CD4-positive, alpha-beta T cell treated with Interleukin-12 subunit alpha and Interleukin-12 subunit beta, for 1 hour (primary cell): Measurements from ENCODE around the gene UBE2E2.

Experiments
- DNase-seq: peaks from one replicate; pipeline ENCODE4 v3.0.0-alpha.2; 2020

Gene UBE2E2

GRCh38 chr3:23450806-23451205, 247.7 kb downstream of the UBE2E2 start:
- DNase-seq, result no peak

DNA sequence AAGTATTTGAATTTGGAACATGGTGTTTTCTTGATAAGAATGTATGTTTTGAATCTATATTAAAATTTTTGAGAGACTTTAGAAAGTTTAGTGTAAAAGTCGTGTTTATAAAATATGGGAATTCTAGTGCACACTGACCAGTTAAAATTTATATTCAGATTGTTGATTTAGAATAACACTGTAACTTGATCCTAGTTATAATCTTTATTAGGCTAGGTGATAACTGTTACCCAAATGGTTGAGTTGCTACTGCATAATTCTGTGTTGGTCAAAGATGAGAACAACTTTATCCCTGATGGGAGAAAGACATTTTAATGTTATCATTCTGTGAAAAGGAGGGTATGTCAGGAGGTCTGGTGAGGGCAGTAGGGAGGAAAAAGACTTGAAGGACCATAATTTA, 249.3 kb downstream of the UBE2E2 start:
- DNase-seq, result no peak

DNA sequence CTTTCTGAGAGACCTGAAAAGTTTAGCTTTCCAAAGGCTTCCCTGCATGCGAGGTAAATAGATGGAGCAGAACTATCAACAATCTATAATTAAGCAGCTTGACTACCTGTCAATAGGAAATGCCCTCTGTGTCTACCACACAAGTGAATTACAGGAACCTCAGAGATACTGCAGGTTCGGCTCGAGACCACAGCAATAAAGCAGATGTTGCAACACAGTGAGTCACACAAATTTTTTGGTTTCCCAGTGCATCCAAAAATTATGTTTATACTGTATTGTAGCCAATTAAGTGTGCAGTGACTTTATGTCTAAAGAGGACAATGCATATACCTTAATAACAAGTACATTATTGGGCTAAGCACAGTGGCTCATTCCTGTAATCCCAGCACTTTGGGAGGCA, 252.0 kb downstream of the UBE2E2 start:
- DNase-seq, result no peak

DNA sequence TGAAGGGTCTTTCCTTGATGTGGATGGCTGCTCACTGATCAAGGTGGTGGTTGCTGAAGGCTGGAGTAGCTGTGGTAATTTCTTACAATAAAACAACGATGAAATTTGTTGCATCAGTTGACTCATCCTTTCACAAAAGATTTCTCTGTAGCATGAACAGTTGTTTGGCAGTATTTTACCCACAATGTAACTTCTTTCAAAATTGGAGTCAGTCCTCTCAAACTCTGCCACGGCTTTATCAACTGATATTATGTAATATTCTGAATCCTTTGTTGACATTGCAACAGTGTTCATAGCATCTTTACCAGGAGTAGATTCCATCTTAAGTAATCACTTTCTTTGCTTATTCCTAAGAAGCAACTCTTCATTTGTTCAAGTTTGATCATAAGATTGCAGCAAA, 252.6 kb downstream of the UBE2E2 start:
- no peak for DNase-seq

DNA sequence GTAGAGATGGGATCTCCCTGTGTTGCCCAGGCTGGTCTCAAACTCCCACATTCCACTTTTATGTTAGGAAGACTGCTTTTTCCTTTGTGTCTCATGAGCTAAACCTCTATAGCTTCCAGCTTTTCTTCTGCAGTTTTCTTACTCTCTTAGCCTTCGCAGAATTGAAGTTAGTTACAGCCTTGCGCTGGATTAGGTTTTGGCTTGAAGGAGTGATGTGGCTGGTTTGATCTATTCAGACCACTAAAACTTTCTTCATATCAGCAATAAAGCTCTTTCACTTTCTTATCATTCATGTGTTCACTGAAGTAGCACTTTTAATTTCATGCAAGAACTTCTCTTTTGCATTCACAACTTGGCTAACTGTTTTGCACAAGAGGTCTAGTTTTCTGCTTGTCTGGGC, 254.6 kb downstream of the UBE2E2 start:
- no peak for DNase-seq

GRCh38 chr3:23459465-23459864, 256.3 kb downstream of the UBE2E2 start:
- DNase-seq, result no peak

DNA sequence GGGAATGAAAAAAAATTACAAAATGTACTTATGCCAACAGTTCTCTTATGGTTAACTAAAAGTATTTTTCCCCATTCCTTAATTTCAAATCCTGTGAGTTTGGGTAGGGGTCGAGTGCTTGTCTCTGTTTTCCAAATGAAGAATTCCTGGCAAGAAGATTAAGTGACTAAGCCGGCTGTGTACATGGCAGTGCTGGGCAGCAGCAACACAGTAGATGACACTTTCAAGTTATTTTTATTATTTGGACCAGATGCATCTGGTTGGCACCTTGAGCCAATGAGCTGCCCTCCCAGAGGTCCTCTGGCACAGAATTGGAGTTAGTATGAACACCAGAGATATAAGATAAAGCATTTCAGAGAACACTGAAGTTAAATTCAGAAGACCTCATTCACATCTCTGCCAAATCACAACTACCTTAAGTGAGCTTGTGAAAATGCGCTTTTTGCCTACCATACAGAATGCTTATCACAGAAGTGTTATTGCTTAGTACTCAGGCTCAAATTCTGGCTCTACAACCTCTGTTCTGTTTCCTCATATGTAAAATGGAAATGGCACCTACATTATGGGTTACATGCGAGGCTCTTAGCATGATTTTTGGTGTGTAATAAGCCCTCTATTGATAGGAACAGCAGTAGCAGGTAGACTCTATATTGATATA, 256.9 kb downstream of the UBE2E2 start:
- DNase-seq, result no peak

DNA sequence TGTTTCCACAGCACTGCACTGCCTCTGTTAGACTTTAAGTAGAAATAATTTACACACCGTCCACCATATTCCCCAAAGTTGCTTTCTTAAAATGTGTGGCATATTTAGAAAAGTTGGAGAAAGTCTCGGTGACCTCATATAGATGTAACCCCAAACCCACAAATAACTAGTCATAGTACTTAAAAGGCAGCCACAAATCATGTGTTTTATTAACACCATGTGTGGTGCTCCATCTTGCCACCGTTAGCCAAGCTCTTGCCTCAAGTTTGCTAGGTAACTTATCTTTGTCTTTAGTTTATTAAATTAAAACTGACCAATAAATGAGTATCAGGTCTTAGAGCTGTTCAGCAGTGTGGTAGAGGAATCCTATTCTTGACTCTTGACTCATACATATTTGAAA, 257.9 kb downstream of the UBE2E2 start:
- no peak for DNase-seq

DNA sequence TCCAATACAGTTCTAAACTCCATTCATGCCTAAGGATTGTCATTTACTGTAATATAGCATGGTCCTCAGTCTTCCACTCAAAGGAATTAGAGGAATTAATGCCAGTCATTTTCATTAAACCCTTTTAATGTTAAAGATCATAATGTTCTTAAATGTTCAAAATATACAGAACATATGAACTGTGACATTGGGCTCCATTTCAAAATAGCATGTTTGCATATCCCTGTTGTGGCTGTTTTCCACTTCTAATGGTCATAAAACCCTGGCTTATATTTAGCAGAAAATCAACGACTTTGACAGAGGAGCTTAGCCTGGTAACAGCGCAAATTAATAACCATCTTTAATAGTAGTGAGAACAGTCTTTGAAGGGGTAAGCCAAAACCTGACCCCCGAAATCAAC, 260.7 kb downstream of the UBE2E2 start:
- DNase-seq, result no peak

GRCh38 chr3:23465569-23465968, 262.4 kb downstream of the UBE2E2 start:
- no peak for DNase-seq

DNA sequence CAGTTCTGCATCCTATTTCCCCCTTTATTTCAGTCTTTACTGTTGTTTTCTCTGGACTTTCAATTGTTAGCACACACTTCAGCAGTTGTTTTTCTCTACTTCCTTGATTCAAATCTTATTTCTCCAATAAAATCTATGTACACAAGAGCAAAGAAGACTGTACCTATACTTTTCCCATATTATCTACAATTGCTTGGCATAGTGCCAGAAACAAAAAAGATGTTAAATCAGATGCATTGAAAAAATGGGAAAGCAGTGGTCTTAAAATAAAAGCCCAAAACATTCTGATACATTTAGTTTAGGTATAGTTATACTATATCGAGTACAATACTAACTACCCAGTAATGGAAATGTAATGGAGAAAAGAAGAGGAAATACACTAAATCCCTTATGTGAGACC, 265.1 kb downstream of the UBE2E2 start:
- no peak for DNase-seq

- DNase-seq, result no peak
Observed at GRCh38 chr3:23474580-23475357, 271.6 kb downstream of the UBE2E2 start.

GRCh38 chr3:23475446-23475845, 272.3 kb downstream of the UBE2E2 start:
- no peak for DNase-seq

DNA sequence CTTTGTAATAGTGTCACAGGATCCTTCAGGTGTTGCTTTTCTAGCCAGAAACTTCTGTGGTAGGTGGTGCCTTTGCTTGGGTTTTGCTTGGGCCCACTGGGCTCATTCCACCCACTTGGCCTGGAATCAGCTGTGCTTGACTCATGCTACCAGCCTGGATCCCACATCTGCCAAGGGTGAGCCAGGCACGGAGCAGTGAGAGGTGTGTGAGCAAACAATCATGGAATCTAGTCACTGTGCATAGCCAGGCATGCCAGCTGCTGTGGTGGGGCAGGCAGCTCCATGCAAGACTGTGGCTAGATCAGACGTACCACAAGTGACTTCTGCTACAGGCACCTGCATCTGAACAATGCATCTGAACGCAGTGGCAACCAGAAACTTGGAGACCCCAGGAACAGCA, 275.9 kb downstream of the UBE2E2 start:
- DNase-seq, result no peak

DNA sequence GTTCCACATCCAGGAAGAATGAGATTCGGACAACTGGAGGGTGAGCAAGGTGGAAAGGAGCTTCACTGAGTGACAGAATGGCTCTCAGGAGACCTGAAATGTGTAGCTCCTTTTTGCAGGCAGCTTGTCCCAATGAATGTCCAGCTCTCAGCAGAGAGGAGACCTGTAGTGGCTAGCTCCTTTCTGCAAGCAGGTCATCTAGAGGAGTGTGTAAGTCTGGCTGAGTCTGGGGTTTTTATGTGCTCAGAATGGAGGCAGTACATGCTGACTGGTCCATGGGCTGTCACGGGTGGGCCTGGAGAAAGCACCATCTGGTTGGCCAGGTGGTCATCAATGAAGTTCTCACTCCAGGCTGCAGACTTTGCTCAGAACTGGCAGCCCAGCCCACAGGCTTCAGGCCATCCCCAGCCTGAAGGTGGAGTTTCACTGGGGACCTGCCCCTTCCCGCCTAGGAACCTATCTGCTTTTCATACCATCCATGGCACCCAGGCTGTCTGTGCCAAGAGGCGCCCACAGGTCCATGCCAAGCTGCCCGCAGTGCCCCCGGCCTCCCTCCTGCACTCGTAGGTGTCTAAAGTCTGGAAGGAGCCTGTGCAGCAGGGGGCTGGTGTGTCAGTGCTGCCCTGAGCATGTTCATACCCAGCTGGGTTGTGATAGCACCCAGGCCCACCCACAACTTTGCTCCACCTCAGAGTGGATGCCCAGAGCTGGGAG, 276.6 kb downstream of the UBE2E2 start:
- no peak for DNase-seq

DNA sequence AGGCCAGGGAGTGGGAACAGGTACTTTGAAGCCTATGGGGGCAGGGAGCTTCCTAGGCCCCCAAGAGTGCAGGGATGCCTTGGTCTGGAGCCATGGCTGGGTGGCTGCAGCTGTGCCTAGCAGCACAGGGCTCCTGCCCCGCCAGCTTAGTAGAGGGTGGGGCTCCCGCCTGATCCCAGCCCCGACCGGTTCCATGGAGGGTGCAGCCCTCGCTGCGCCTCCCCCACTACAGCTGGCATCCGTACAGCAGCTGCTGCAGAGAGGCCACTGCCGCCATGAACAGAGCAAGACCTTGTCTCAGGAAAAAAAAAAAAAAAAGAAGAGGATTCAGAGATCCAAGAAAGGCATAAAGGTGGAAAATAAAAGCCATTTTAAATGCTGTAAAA, 277.2 kb downstream of the UBE2E2 start:
- DNase-seq, result no peak

GRCh38 chr3:23481011-23481615, 278.0 kb downstream of the UBE2E2 start:
- no peak for DNase-seq

GRCh38 chr3:23481616-23482278, 278.6 kb downstream of the UBE2E2 start:
- no peak for DNase-seq

DNA sequence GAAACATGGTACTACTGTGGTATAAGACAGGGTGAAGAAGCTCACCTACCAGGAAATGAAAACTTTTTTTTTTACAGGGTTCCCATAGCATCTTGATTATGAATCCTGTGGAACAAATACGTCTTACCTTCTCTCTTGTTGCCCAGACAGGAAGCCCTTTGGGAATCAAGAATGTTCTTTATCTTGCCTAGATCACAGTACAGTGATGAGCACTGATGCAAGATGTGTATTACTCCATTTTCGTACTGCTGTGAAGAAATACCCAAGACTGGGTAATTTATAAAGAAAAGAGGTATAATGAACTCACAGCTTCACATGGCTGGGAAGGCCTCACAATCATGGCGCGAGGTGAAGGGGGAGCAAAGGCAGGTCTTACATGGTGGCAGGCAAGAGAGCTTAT, 281.3 kb downstream of the UBE2E2 start:
- DNase-seq, result no peak

GRCh38 chr3:23485922-23486321, 282.8 kb downstream of the UBE2E2 start:
- DNase-seq, result no peak

- no peak for DNase-seq
Observed at GRCh38 chr3:23487015-23487414, 283.9 kb downstream of the UBE2E2 start.

GRCh38 chr3:23488618-23489017, 285.5 kb downstream of the UBE2E2 start:
- DNase-seq, result no peak
